Activated T-cell treated with anti-CD3 and anti-CD28 coated beads for 48 hours (primary cell): ENCODE measurements around the gene ADCY10.
"Not testable (repeated sequence)": the region's sequence is repeated elsewhere in the genome, so short reads cannot be mapped to it uniquely, and the experiment has no call there.

Experiments used
- DNase-seq: peaks from one replicate; pipeline ENCODE4 v3.0.0-alpha.2; 2020; ENCODE audit warnings: low read depth

Gene ADCY10

DNA sequence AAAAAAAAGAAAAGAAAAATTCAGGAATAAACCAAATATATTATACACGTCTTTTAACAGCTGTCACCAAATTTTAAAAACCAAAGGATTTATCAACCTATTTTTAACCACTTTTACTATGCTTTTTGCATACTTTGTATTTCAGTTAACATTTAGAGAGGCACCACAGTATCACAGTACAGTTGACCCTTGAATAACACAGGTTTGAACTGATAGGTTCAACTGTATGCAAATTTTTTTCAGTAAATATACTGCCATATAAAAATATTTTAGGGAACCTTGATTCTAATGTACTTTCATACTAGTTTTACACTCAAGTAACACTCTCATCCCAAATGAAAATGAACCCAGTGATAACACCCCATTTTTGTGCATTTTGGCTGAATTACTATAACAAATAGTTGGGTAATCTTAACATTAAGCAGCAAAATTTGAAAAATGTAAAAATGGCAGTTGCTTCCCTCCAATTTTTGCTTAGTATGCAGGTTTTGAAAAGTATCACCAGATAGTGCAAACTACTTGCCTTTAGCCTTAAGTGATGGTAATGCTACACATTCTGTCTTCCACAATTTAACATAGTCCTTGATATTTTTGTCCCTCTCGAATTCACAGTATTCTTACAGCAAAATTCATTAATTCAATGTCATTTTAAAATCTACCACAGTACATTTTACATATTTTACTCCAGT, 10.8 kb upstream of the ADCY10 start:
- DNase-seq = no peak

DNA sequence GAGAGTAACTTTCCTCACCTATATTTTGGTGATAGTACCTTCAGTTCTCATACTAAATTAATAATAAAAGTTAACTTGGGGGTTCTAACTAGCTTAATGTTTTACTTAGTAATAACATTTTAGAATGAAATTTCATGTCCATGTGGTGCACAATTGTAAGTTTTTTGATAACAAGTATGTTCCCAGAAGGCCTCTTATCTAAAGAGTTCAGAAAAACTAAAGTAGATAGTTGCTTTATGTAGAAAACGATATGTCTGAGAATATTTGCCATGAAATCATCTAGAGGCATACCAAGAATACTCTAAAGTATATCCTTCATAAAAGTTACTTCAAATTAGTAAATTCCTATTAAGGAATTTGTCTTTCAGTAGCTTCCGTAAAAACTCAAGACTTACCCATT, 10.2 kb upstream of the ADCY10 start:
- no peak for DNase-seq

DNA sequence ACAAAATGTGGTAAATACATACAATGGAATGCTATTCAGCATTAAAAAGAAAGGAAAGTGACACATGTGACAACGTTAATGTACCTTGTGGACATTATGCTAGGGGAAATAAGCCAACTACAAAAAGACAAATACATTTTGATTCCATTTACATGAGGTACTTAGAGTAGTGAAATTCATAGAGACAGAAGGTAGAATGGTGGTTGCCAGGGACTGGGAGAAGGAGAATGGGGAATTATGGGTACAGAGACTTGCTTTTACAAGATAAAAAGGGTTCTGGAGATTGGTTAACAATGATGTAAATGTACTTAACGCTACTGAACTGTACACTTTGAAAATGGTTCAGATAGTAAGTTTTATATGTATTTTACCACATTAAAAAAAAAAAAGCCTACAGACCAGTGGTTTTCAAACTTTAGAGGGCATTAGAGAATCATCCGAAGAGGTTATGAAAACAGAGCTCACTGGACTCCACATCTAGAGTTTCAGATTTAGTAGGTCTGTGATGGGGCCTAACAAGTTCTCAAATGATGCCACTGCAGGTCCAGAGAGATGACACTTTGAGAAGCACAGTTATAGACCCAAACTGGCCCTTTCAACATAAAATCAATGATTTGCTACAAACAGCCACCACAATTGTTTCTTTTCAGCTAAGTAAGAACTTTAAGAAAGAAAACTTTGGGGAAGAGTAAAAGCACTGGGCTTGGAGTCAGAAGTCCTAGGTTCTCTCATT, 9.6 kb upstream of the ADCY10 start:
- no peak for DNase-seq

GRCh38 chr1:167922611-167923074, 8.7 kb upstream of the ADCY10 start:
- no peak for DNase-seq

DNA sequence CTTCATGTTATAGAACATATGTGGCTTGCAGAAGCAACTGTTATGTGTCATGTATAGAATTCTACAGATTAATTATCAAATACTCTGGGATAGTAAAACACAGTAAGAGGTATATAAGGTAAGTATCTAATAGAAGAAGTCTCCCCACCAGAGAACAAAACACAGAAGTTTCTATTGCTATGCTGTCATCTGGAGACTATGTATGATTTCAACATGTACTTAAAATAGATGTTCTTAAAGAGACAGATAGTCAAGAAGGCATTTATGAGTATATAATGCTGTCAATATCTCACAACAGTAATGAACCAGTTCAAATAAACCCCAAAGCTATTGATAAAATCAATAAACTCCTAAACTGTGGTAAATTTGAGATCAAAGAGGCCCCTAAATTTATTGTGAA, 8.1 kb upstream of the ADCY10 start:
- DNase-seq = no peak

GRCh38 chr1:167916766-167917511, 3.0 kb upstream of the ADCY10 start:
- no peak for DNase-seq

DNA sequence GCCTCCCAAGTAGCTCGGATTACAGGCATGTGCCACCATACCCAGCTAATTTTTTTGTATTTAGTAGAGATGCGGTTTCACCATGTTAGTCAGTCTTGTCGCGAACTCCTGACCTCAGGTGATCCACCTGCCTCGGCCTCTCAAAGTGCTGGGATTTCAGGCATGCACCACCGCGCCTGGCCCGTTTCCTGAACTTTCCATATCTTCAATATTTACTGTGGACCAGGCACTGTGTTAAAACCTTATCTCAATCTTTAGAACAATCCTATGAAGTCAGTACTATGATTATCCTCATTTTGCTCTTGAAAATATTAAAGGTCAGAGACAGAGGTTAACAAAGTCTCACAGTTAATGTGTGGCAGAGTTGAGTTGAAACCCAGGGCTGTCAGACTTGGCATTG, 1.6 kb upstream of the ADCY10 start:
- DNase-seq = no peak

DNA sequence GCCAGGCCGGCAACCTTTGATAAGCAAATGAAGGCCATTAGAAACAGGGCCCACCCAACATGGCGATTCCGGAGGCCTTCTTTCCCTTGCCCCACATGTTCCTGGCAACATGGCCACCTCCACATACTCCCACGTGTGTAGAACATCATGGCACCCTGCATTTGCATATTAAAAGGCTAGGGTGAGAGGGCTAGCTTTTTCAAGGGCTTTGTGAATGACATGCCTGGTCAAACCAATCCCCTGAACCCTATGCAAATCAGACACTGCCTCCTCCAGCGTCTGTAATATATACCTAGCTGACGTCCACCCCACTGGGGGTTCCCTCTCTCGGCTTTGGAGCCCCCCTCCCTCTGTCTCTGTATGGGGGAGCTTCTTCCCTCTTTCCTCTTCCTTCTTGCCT, 1.6 kb downstream of the ADCY10 start:
- DNase-seq = no peak

- DNase-seq = no peak
These were observed 2.5 kb downstream of the ADCY10 start for GRCh38 chr1:167911413-167911812.

DNA sequence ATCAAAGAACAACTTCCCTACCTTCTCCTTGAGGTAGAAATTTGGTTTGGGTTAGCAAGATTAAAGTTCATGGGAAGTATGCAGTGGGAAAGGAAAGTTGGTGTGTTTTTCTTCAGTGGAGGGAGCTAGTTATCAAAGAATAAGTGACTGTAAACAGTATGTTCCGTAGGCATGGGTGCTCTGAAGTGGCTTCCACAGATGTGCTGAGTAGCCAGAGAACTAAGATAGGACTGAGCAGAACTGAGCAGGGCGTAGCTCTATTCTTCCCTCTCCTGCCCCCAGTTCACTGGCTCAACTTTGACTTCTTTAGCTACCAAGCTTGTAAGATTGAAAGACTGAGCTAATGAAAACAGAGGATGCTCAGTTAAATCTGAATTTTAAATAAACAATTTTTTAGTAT, 3.4 kb downstream of the ADCY10 start:
- DNase-seq = no peak

GRCh38 chr1:167909691-167910180, 4.2 kb downstream of the ADCY10 start:
- no peak for DNase-seq

DNA sequence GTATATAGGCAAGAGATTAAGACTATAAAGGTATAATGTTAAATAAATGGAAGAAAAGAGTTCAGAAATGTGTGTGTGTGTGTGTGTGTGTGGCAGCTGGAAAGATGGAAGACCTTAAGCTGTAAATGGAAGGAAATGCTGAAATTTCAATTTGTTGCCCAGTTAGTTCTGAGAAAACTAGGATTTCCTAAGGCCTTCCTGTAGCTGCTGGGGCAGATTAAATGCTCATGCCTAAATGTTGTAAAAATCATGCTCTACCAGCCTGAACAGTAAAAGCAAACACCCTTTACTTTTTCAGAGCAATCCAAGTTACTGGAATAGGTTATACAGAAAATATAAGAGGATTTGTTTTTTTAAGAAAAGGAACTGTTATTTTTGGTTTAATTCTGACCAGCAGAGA, 8.3 kb downstream of the ADCY10 start:
- no peak for DNase-seq

GRCh38 chr1:167905182-167905581, 8.8 kb downstream of the ADCY10 start:
- DNase-seq = no peak

DNA sequence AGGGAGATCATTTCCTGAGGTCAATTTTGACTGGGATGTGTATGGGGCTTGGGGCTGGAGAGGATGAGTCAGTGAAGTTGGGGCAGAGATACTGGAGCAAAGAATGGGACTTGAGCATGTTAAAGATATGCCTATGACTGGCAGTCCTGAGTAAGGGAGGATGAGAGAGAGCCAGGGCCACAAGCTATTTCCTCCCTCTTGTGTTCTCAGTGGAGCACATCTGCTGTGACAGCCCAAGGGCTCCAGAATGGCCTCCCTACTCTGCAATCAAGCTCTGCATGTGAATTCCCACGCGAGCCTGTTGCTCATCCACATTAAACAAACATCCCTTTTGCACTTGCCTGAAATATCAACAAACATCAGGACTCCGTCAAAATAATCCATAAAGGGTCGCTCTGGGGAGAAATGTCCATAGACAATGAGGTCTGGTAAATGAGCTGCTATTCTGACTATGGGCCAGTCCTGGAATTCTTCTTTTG, 9.2 kb downstream of the ADCY10 start:
- DNase-seq = no peak

GRCh38 chr1:167900907-167901306, 13.0 kb downstream of the ADCY10 start:
- DNase-seq = no peak

DNA sequence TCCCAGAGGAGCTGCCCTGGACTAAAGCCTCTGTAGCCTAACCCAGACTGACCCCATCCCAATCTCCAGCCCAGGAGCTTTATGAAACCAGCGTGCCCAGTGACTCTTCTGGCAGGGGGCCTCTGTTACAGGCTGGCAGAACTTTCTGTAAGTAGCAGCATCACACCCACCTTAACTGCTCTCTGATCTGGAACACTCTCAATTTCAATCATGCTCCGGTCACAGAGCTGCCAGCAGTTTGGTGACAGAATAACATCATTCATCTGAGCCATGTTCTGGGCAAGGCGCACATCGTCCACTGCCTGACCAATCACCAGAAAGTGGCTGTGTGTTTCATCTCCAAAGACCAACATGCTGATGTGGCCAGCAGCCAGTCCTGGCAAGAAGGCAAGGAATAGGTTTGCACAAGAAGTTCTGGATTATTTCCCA, 14.7 kb downstream of the ADCY10 start:
- no peak for DNase-seq

- DNase-seq = no peak
These were observed 15.2 kb downstream of the ADCY10 start for GRCh38 chr1:167898578-167899222.

DNA sequence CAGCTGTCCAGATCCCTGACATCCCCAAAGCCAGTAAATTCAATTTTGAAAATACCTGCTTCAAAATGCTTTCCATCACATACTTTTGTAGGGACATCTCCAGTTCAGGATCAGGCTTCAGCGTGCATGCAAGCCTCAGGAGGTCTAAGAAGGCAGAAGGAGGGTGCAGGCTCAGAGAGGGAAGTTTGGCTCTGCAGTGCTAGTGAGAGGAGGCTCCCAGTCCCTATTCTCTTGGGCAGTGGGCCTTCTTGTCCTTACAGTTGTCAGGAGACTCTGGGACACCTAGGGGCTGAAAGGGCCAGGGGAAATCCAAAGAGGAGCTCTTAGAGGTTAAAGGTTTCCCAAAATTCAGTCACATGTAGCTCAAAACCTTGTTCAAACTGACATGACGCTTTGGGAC, 20.1 kb downstream of the ADCY10 start:
- DNase-seq = no peak

DNA sequence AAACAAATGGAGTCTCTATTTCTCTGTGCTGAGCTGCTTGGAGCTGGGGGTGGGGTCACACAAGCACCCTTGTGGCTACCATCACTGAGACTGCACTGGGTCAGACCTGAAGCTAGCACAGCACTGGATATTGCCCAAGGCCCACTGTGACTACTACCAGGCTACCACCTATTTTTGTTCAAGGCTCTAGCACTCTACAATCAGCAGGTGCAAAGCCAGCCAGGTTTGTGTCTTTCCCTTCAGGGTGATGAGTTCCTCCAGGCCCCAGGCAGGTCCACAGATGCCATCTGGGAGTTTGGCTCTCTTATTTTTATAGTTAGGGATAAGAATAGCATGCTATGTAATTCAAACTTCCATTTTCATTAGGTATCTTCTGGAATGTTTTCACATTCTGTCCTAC, 23.5 kb downstream of the ADCY10 start:
- no peak for DNase-seq

- not testable (repeated sequence) for DNase-seq
These were observed 26.7 kb downstream of the ADCY10 start for GRCh38 chr1:167887187-167887586.

DNA sequence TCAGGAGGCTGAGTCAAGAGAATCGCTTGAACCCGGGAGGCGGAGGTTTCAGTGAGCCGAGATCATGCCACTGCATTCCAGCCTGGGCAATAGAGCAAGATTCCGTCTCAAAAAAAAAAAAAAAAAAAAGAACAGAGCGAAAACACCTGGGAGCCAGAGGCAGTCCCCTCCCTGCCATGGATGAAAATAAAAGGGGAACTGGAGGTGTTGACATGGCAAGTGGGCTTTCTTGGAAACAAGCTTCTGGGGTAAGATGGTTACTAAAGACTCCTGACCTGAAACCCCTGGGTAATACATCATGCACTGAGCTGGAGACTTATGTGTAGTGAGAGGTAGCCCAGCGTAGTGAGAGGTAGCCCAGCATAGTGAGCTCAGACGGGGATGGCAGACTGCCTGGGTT, 31.6 kb downstream of the ADCY10 start:
- no peak for DNase-seq

DNA sequence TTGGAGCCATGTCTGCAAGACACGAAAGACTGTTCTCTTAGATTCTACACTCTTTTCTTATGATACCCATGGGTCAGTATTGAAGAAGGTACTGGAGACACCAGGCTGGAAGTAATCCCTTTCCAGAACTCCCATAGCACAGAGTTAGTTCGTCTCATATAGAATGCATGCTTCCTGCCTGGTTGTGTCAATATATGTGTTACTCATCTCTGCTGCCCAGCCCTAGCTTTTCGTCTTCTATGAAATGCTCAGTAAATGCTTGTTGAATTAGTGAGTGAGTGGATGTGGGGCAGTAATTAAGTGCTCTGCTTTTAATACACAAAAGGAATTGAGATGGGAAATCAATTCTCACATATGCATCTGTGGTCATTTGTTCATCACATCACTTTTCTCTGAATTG, 32.1 kb downstream of the ADCY10 start:
- DNase-seq = no peak
